HepG2 (cell line): ENCODE data around the gene NGB. TPM values are rescaled to one million over a fixed set of nuclear protein-coding genes. Genes with fewer than 3 reads are reported as not detected.

Experiments used
- AGO1 ChIP-seq: fragments of 200-400 bp; formaldehyde crosslinking; IDR thresholded peaks from 2 replicates; pipeline ENCODE4 v1.6.1; 2017; ENCODE audit warnings: mild to moderate bottlenecking, low read depth, low read length, moderate library complexity; ENCODE audit not compliant: poor library complexity, severe bottlenecking
- HOXA7 ChIP-seq: sonication (generic); formaldehyde crosslinking; IDR thresholded peaks from 2 replicates; pipeline ENCODE4 v1.8.1; 2022; ENCODE audit warnings: mild to moderate bottlenecking, missing genetic modification reagents, moderate library complexity
- KDM5A ChIP-seq: fragments of 200-600 bp; sonication (generic); IDR thresholded peaks from 2 replicates; pipeline ENCODE4 v1.7.0; 2018; ENCODE audit warnings: antibody characterized with exemption, mild to moderate bottlenecking, low read length, borderline replicate concordance
- LCORL ChIP-seq, 2 experiments: fragments of 450-650 bp in 1 of 2; sonication (generic) in 1 of 2; formaldehyde crosslinking in 1 of 2; IDR thresholded peaks; 2 replicates each; pipeline versions ENCODE4 v1.5.0 to v1.6.1; 2017 to 2020; ENCODE audit warnings: antibody characterized with exemption in 1 of 2, missing genetic modification reagents in 1 of 2
- MED13 ChIP-seq: sonication (generic); formaldehyde crosslinking; IDR thresholded peaks from 2 replicates; pipeline ENCODE4 v1.5.0; 2020; ENCODE audit warnings: missing genetic modification reagents
- PHB2 ChIP-seq: fragments of 450-650 bp; IDR thresholded peaks from 2 replicates; pipeline ENCODE4 v1.6.1; 2018; ENCODE audit not compliant: partially characterized antibody
- PHF20 ChIP-seq: sonication (generic); formaldehyde crosslinking; IDR thresholded peaks from 2 replicates; pipeline ENCODE4 v1.5.0; 2020; ENCODE audit warnings: mild to moderate bottlenecking, missing genetic modification reagents
- POLR2AphosphoS5 ChIP-seq: IDR thresholded peaks from 2 replicates; pipeline ENCODE4 v1.6.1; 2012; ENCODE audit warnings: low read depth, low read length
- RBFOX2 ChIP-seq: fragments of 200-400 bp; formaldehyde crosslinking; IDR thresholded peaks from 2 replicates; pipeline ENCODE4 v1.6.1; 2017; ENCODE audit warnings: low read depth, mild to moderate bottlenecking, low read length
- RFX3 ChIP-seq: IDR thresholded peaks from 2 replicates; pipeline ENCODE4 v1.6.1; 2016; ENCODE audit warnings: missing biosample characterization, missing genetic modification reagents
- TMF1 ChIP-seq: sonication (generic); formaldehyde crosslinking; IDR thresholded peaks from 2 replicates; pipeline ENCODE4 v1.8.1; 2022; ENCODE audit warnings: low read depth, missing genetic modification reagents
- ZNF431 ChIP-seq: sonication (generic); formaldehyde crosslinking; IDR thresholded peaks from 2 replicates; pipeline ENCODE4 v1.9.0; 2022; ENCODE audit warnings: missing genetic modification reagents, low read depth, mild to moderate bottlenecking, borderline replicate concordance
- ZNF761 ChIP-seq: sonication (generic); formaldehyde crosslinking; conservative IDR thresholded peaks from 2 replicates; pipeline ENCODE4 v1.4.0; 2020; ENCODE audit warnings: mild to moderate bottlenecking, missing genetic modification reagents
- polyA plus RNA-seq, 8 experiments: library from polyadenylated mRNA; depleted of rRNA in 3 of 8; stranded (reverse) in 7 of 8; unstranded in 1 of 8; fragments of >200 nt; fragmentation: Illumina TruSeq in 4 of 8; extraction: Trizol in 4 of 8; gene quantifications; 2 replicates each; pipeline versions ENCODE4 v1.2.1 to v1.2.3, GENCODE V29; 2011 to 2016; ENCODE audit warnings: low read depth in 4 of 8, missing spikeins in 1 of 8, mixed read lengths in 1 of 8; ENCODE audit not compliant: insufficient read depth in 1 of 8
- total RNA-seq, 5 experiments: library from RNA; depleted of rRNA; stranded (reverse); fragments of >200 nt; fragmentation: Illumina TruSeq; extraction: Trizol; gene quantifications; 2 replicates each; pipeline ENCODE4 v1.2.3, GENCODE V29; 2016; ENCODE audit warnings: low read depth in 1 of 5
- TF ChIP-seq, protein P1 (sequence below): sonication (generic); formaldehyde crosslinking; IDR thresholded peaks from 2 replicates; pipeline ENCODE4 v1.4.0; 2020; ENCODE audit warnings: missing genetic modification reagents
- TF ChIP-seq, protein P2 (sequence below): sonication (generic); formaldehyde crosslinking; IDR thresholded peaks from 2 replicates; pipeline ENCODE4 v1.9.0; 2021; ENCODE audit warnings: missing genetic modification reagents, borderline replicate concordance
- TF ChIP-seq, protein P3 (sequence below): sonication (generic); formaldehyde crosslinking; IDR thresholded peaks from 2 replicates; pipeline ENCODE4 v1.4.0; 2020; ENCODE audit warnings: missing genetic modification reagents
- TF ChIP-seq, protein P4 (sequence below), 2 experiments: IDR thresholded peaks; 2 replicates each; pipeline ENCODE4 v1.6.1; 2011 to 2012; ENCODE audit warnings: low read length in 2 of 2, borderline replicate concordance in 1 of 2, low read depth in 1 of 2, mild to moderate bottlenecking in 1 of 2, moderate library complexity in 1 of 2

The NGB gene
- total and polyA plus RNA-seq, 2 of the 13 experiments (the other 11 are each of a cell fraction or from before 2014, with no cell fraction given): 0.04 TPM; not detected in 1

DNA sequence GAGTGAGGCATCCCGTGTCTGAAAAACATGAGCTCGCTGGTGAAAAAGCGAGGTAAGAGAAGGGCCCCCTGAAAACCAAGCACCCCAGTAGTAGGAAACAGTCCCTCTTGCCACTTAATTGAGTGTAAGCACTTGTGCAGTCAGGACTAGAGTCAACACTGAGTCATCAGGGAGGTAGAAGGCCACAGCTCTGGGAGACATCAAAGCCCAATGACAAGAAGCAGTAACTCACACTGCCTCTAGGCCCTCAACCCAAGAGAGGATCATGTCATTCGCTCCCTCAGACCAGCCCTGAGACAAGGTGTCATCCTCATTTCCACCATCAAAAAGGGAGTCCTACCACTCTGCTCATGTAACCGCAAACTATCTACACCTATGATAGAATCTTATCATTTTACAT lies 31.9 kb upstream of the NGB start (continued):
- TF ChIP-seq TMF1 (CRISPR knock-in tag) (no peak), PHF20 (CRISPR knock-in tag) (no peak), HOXA7 (CRISPR knock-in tag) (no peak), RFX3 (CRISPR knock-in tag) (no peak), RBFOX2 (no peak), AGO1 (no peak), KDM5A (no peak), LCORL (IDR thresholded peaks at IDR 0.05) (no peak), LCORL (CRISPR knock-in tag; IDR thresholded peaks at IDR 0.05) (no peak), MED13 (CRISPR knock-in tag) (no peak), ZNF431 (CRISPR knock-in tag) (no peak), ZNF761 (CRISPR knock-in tag) (no peak), POLR2AphosphoS5 (no peak), PHB2 (no peak)
- TF ChIP-seq, protein P1, sequence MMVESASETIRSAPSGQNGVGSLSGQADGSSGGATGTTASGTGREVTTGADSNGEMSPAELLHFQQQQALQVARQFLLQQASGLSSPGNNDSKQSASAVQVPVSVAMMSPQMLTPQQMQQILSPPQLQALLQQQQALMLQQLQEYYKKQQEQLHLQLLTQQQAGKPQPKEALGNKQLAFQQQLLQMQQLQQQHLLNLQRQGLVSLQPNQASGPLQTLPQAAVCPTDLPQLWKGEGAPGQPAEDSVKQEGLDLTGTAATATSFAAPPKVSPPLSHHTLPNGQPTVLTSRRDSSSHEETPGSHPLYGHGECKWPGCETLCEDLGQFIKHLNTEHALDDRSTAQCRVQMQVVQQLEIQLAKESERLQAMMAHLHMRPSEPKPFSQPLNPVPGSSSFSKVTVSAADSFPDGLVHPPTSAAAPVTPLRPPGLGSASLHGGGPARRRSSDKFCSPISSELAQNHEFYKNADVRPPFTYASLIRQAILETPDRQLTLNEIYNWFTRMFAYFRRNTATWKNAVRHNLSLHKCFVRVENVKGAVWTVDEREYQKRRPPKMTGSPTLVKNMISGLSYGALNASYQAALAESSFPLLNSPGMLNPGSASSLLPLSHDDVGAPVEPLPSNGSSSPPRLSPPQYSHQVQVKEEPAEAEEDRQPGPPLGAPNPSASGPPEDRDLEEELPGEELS: peak; percentile 68
- TF ChIP-seq, protein P2, sequence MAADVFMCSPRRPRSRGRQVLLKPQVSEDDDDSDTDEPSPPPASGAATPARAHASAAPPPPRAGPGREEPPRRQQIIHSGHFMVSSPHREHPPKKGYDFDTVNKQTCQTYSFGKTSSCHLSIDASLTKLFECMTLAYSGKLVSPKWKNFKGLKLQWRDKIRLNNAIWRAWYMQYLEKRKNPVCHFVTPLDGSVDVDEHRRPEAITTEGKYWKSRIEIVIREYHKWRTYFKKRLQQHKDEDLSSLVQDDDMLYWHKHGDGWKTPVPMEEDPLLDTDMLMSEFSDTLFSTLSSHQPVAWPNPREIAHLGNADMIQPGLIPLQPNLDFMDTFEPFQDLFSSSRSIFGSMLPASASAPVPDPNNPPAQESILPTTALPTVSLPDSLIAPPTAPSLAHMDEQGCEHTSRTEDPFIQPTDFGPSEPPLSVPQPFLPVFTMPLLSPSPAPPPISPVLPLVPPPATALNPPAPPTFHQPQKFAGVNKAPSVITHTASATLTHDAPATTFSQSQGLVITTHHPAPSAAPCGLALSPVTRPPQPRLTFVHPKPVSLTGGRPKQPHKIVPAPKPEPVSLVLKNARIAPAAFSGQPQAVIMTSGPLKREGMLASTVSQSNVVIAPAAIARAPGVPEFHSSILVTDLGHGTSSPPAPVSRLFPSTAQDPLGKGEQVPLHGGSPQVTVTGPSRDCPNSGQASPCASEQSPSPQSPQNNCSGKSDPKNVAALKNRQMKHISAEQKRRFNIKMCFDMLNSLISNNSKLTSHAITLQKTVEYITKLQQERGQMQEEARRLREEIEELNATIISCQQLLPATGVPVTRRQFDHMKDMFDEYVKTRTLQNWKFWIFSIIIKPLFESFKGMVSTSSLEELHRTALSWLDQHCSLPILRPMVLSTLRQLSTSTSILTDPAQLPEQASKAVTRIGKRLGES: no peak
- TF ChIP-seq, protein P3, sequence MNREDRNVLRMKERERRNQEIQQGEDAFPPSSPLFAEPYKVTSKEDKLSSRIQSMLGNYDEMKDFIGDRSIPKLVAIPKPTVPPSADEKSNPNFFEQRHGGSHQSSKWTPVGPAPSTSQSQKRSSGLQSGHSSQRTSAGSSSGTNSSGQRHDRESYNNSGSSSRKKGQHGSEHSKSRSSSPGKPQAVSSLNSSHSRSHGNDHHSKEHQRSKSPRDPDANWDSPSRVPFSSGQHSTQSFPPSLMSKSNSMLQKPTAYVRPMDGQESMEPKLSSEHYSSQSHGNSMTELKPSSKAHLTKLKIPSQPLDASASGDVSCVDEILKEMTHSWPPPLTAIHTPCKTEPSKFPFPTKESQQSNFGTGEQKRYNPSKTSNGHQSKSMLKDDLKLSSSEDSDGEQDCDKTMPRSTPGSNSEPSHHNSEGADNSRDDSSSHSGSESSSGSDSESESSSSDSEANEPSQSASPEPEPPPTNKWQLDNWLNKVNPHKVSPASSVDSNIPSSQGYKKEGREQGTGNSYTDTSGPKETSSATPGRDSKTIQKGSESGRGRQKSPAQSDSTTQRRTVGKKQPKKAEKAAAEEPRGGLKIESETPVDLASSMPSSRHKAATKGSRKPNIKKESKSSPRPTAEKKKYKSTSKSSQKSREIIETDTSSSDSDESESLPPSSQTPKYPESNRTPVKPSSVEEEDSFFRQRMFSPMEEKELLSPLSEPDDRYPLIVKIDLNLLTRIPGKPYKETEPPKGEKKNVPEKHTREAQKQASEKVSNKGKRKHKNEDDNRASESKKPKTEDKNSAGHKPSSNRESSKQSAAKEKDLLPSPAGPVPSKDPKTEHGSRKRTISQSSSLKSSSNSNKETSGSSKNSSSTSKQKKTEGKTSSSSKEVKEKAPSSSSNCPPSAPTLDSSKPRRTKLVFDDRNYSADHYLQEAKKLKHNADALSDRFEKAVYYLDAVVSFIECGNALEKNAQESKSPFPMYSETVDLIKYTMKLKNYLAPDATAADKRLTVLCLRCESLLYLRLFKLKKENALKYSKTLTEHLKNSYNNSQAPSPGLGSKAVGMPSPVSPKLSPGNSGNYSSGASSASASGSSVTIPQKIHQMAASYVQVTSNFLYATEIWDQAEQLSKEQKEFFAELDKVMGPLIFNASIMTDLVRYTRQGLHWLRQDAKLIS (CRISPR knock-in tag): no peak
- TF ChIP-seq, protein P4, sequence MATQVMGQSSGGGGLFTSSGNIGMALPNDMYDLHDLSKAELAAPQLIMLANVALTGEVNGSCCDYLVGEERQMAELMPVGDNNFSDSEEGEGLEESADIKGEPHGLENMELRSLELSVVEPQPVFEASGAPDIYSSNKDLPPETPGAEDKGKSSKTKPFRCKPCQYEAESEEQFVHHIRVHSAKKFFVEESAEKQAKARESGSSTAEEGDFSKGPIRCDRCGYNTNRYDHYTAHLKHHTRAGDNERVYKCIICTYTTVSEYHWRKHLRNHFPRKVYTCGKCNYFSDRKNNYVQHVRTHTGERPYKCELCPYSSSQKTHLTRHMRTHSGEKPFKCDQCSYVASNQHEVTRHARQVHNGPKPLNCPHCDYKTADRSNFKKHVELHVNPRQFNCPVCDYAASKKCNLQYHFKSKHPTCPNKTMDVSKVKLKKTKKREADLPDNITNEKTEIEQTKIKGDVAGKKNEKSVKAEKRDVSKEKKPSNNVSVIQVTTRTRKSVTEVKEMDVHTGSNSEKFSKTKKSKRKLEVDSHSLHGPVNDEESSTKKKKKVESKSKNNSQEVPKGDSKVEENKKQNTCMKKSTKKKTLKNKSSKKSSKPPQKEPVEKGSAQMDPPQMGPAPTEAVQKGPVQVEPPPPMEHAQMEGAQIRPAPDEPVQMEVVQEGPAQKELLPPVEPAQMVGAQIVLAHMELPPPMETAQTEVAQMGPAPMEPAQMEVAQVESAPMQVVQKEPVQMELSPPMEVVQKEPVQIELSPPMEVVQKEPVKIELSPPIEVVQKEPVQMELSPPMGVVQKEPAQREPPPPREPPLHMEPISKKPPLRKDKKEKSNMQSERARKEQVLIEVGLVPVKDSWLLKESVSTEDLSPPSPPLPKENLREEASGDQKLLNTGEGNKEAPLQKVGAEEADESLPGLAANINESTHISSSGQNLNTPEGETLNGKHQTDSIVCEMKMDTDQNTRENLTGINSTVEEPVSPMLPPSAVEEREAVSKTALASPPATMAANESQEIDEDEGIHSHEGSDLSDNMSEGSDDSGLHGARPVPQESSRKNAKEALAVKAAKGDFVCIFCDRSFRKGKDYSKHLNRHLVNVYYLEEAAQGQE (IDR thresholded peaks at IDR 0.05; ENCODE audit: borderline replicate concordance in 1 of 2, low read depth in 1 of 2, low read length in 2 of 2): no peak
